H9 (cell line): ENCODE results near the gene MT2A. TPM values are rescaled to one million over a fixed set of nuclear protein-coding genes. Genes with fewer than 3 reads are reported as not detected.

Experiments used
- DNase-seq: peaks from one replicate; pipeline ENCODE4 v3.0.0-alpha.2; 2017
- H2AFZ ChIP-seq: one replicate; pipeline ENCODE4 v1.6.1; 2013; ENCODE audit warnings: mild to moderate bottlenecking, low read length, control low read depth, moderate library complexity
- H2AK5ac ChIP-seq: 2 replicates; pipeline ENCODE4 v1.6.1; 2013; ENCODE audit warnings: low read length, control low read depth, mixed read lengths; ENCODE audit not compliant: insufficient read length
- H2BK120ac ChIP-seq: one replicate; pipeline ENCODE4 v1.6.1; 2013; ENCODE audit warnings: low read depth, mild to moderate bottlenecking, low read length, control low read depth, inconsistent platforms; ENCODE audit not compliant: poor library complexity, severe bottlenecking
- H2BK12ac ChIP-seq: 2 replicates; pipeline ENCODE4 v1.6.1; 2013; ENCODE audit warnings: low read length, control low read depth, mixed read lengths, low read depth; ENCODE audit not compliant: insufficient read length
- H2BK15ac ChIP-seq: 2 replicates; pipeline ENCODE4 v1.6.1; 2013; ENCODE audit warnings: low read depth, low read length, control low read depth
- H2BK20ac ChIP-seq: one replicate; pipeline ENCODE4 v1.6.1; 2013; ENCODE audit warnings: low read depth, mild to moderate bottlenecking, low read length, control low read depth, inconsistent platforms; ENCODE audit not compliant: poor library complexity, severe bottlenecking
- H2BK5ac ChIP-seq: 2 replicates; pipeline ENCODE4 v1.6.1; 2013; ENCODE audit warnings: low read length, control low read depth, mixed read lengths; ENCODE audit not compliant: insufficient read length
- H3K14ac ChIP-seq: 2 replicates; pipeline ENCODE4 v1.6.1; 2013; ENCODE audit warnings: low read length, control low read depth; ENCODE audit not compliant: insufficient read depth
- H3K18ac ChIP-seq: 2 replicates; pipeline ENCODE4 v1.6.1; 2013; ENCODE audit warnings: low read depth, mild to moderate bottlenecking, mixed read lengths, low read length, control low read depth; ENCODE audit not compliant: insufficient read length
- H3K23ac ChIP-seq: 2 replicates; pipeline ENCODE4 v1.6.1; 2013; ENCODE audit warnings: low read length, control low read depth, mixed read lengths, low read depth; ENCODE audit not compliant: insufficient read length
- H3K23me2 ChIP-seq: 2 replicates; pipeline ENCODE4 v1.6.1; 2013; ENCODE audit warnings: low read depth, mild to moderate bottlenecking, mixed read lengths, low read length, control low read depth; ENCODE audit not compliant: insufficient read length, poor library complexity, severe bottlenecking
- H3K27ac ChIP-seq: 2 replicates; pipeline ENCODE4 v1.5.1; 2013; ENCODE audit warnings: low read length, control low read depth, mixed read lengths, low read depth; ENCODE audit not compliant: insufficient read length
- H3K27me3 ChIP-seq: 2 replicates; pipeline ENCODE4 v1.6.1; 2013; ENCODE audit warnings: low read length, control low read depth, inconsistent platforms; ENCODE audit not compliant: insufficient read depth
- H3K4ac ChIP-seq: 2 replicates; pipeline ENCODE4 v1.6.1; 2013; ENCODE audit warnings: low read depth, mild to moderate bottlenecking, control low read depth, inconsistent platforms, low read length, moderate library complexity
- H3K4me1 ChIP-seq: 2 replicates; pipeline ENCODE4 v1.6.1; 2013; ENCODE audit warnings: low read length, control low read depth, inconsistent platforms; ENCODE audit not compliant: insufficient read depth
- H3K4me2 ChIP-seq: 2 replicates; pipeline ENCODE4 v1.6.1; 2013; ENCODE audit warnings: low read length, control low read depth, mixed read lengths; ENCODE audit not compliant: insufficient read length, insufficient read depth
- H3K56ac ChIP-seq: 2 replicates; pipeline ENCODE4 v1.6.1; 2013; ENCODE audit warnings: low read depth, mild to moderate bottlenecking, mixed read lengths, low read length, control low read depth; ENCODE audit not compliant: insufficient read length
- H3K79me1 ChIP-seq: 2 replicates; pipeline ENCODE4 v1.6.1; 2013; ENCODE audit warnings: low read depth, mild to moderate bottlenecking, moderate library complexity, low read length, control low read depth, inconsistent platforms; ENCODE audit not compliant: insufficient read depth, poor library complexity, severe bottlenecking
- H3K79me2 ChIP-seq: 2 replicates; pipeline ENCODE4 v1.6.1; 2013; ENCODE audit warnings: low read length, control low read depth, inconsistent platforms; ENCODE audit not compliant: insufficient read depth
- H3K9ac ChIP-seq: 2 replicates; pipeline ENCODE4 v1.6.1; 2013; ENCODE audit warnings: low read length, control low read depth, mixed read lengths; ENCODE audit not compliant: insufficient read length; ENCODE audit errors: extremely low read depth
- H3K9me3 ChIP-seq: one replicate; pipeline ENCODE4 v1.6.1; 2013; ENCODE audit warnings: low read depth, low read length, inconsistent platforms; ENCODE audit not compliant: control insufficient read depth
- H3T11ph ChIP-seq: one replicate; pipeline ENCODE4 v1.6.1; 2013; ENCODE audit warnings: mild to moderate bottlenecking, low read length, control low read depth, inconsistent platforms
- H4K20me1 ChIP-seq: one replicate; pipeline ENCODE4 v1.6.1; 2013; ENCODE audit not compliant: control insufficient read depth, insufficient read length, insufficient read depth
- H4K5ac ChIP-seq: 2 replicates; pipeline ENCODE4 v1.6.1; 2013; ENCODE audit warnings: low read depth, mild to moderate bottlenecking, mixed read lengths, low read length, control low read depth; ENCODE audit not compliant: insufficient read length
- H4K8ac ChIP-seq: replicated peaks from 2 replicates; pipeline ENCODE4 v1.6.1; 2013; ENCODE audit warnings: low read length, control low read depth, mixed read lengths, low read depth; ENCODE audit not compliant: insufficient read length
- H4K91ac ChIP-seq: 2 replicates; pipeline ENCODE4 v1.6.1; 2013; ENCODE audit warnings: low read depth, mild to moderate bottlenecking, moderate library complexity, mixed read lengths, low read length, control low read depth; ENCODE audit not compliant: insufficient read length
- H3K27ac Mint-ChIP-seq, 3 experiments: 2 replicates in 2 of 3; 3 replicates in 1 of 3; pipeline ENCODE4 v1.8.0; 2020 to 2021; ENCODE audit warnings: mixed read lengths in 3 of 3, mild to moderate bottlenecking in 1 of 3, moderate library complexity in 1 of 3
- H3K27me3 Mint-ChIP-seq: 2 replicates; pipeline ENCODE4 v1.8.0; 2021; ENCODE audit warnings: low read depth, mild to moderate bottlenecking, moderate library complexity, mixed read lengths
- H3K36me3 Mint-ChIP-seq, 3 experiments: 2 replicates in 2 of 3; 3 replicates in 1 of 3; pipeline ENCODE4 v1.8.0; 2020 to 2021; ENCODE audit warnings: low read depth in 3 of 3, mixed read lengths in 3 of 3; ENCODE audit not compliant: insufficient read depth in 1 of 3
- H3K4me1 Mint-ChIP-seq, 2 experiments: 2 replicates each; pipeline ENCODE4 v1.8.0; 2020; ENCODE audit warnings: mixed read lengths in 2 of 2
- H3K4me3 Mint-ChIP-seq, 2 experiments: 2 replicates in 1 of 2; 3 replicates in 1 of 2; pipeline ENCODE4 v1.8.0; 2020 to 2021; ENCODE audit warnings: mild to moderate bottlenecking in 2 of 2, mixed read lengths in 2 of 2, moderate library complexity in 1 of 2
- H3K9me3 Mint-ChIP-seq, 2 experiments: 2 replicates in 1 of 2; 3 replicates in 1 of 2; pipeline ENCODE4 v1.8.0; 2020; ENCODE audit warnings: mild to moderate bottlenecking in 2 of 2, mixed read lengths in 2 of 2, moderate library complexity in 1 of 2
- WGBS: extraction: QIAGEN DNeasy Blood & Tissue Kit; methylation state at CpG from one replicate; pipeline ENCODE4 v1.1.7; 2013; ENCODE audit warnings: missing lambda C conversion rate, low lambda C conversion rate, mixed read lengths; ENCODE audit not compliant: insufficient read length; ENCODE audit errors: extremely low coverage; 5-methylcytosine and 5-hydroxymethylcytosine counted together
- total RNA-seq: library from RNA; stranded (reverse); gene quantifications from 2 replicates; pipeline ENCODE4 v1.2.1, GENCODE V29; 2021
- TF ChIP-seq, protein P1 (sequence below): fragments of 200-600 bp; sonication (generic); conservative IDR thresholded peaks from 3 replicates; pipeline ENCODE4 v1.8.0; 2021; ENCODE audit warnings: antibody characterized with exemption, mild to moderate bottlenecking

The MT2A gene
- total RNA-seq, 1 experiment from 2014 or later: 63.1 TPM

DNA sequence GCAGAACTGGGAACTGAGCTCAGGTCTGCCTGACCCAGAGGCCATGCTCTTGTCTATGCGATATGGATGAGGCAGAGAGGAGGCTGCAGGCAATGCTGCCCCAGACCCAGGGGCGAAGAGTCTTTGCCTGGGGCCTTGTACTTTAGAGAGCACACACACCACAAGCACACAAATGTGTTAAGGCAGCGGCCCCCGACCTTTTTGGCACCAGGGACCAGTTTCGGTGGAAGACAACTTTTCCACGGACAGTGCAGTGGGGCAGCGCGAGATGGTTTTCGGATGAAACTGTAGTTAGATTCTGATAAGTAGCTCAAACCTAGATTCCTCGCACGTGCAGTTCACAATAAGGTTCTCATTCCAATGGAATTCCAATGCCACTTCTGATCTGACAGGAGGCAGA is 36.9 kb upstream of the MT2A start:
- no peaks in the 10 kb centered on the region for H3K27me3 ChIP-seq
- no peak overlapping the region for H3K27ac ChIP-seq
- H3K56ac ChIP-seq: no peak overlapping the region
- Mint-ChIP-seq H3K4me1 (no peaks in the 10 kb centered on the region), H3K4me3 (no peak overlapping the region), H3K9me3 (peaks cover 3 to 4% of the 10 kb centered on the region in 2 experiments; a peak in 3 of 5 replicates), H3K27me3 (peaks cover 24% of the 10 kb centered on the region), H3K27ac (no peak overlapping the region; a peak in 1 of 7 replicates), H3K36me3 (no peaks in the 10 kb centered on the region)
- H3K4me1 ChIP-seq: no peaks in the 10 kb centered on the region
- WGBS: no CpG with 5 or more reads among the region's 11 CpGs
- H2BK20ac ChIP-seq: no peak overlapping the region
- no peak overlapping the region for H2AFZ ChIP-seq
- no peak overlapping the region for H2BK5ac ChIP-seq
- no peak for DNase-seq
- H4K91ac ChIP-seq: no peak overlapping the region
- H2BK12ac ChIP-seq: no peak overlapping the region
- TF ChIP-seq, protein P1, sequence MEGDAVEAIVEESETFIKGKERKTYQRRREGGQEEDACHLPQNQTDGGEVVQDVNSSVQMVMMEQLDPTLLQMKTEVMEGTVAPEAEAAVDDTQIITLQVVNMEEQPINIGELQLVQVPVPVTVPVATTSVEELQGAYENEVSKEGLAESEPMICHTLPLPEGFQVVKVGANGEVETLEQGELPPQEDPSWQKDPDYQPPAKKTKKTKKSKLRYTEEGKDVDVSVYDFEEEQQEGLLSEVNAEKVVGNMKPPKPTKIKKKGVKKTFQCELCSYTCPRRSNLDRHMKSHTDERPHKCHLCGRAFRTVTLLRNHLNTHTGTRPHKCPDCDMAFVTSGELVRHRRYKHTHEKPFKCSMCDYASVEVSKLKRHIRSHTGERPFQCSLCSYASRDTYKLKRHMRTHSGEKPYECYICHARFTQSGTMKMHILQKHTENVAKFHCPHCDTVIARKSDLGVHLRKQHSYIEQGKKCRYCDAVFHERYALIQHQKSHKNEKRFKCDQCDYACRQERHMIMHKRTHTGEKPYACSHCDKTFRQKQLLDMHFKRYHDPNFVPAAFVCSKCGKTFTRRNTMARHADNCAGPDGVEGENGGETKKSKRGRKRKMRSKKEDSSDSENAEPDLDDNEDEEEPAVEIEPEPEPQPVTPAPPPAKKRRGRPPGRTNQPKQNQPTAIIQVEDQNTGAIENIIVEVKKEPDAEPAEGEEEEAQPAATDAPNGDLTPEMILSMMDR: no peak
- no peak overlapping the region for H3K4ac ChIP-seq
- H2BK15ac ChIP-seq: no peak overlapping the region
- no peak overlapping the region for H3K4me2 ChIP-seq
- H3K79me2 ChIP-seq: no peaks in the 10 kb centered on the region
- no peaks in the 10 kb centered on the region for H3K23me2 ChIP-seq
- H3K9me3 ChIP-seq: no peaks in the 10 kb centered on the region
- H4K8ac ChIP-seq: no peak overlapping the region
- no peak overlapping the region for H3K14ac ChIP-seq
- H2AK5ac ChIP-seq: no peak overlapping the region
- no peak overlapping the region for H3K9ac ChIP-seq
- no peak overlapping the region for H3K23ac ChIP-seq
- no peak overlapping the region for H2BK120ac ChIP-seq
- H4K20me1 ChIP-seq: no peaks in the 10 kb centered on the region
- no peak overlapping the region for H3T11ph ChIP-seq
- no peak overlapping the region for H3K18ac ChIP-seq
- H3K79me1 ChIP-seq: no peaks in the 10 kb centered on the region
- H4K5ac ChIP-seq: no peak overlapping the region
